Mammary epithelial cell (primary cell): Measurements from ENCODE around the gene FICD.

Experiments used
- EZH2 ChIP-seq: IDR thresholded peaks from 2 replicates; pipeline ENCODE4 v1.6.1; 2012; ENCODE audit warnings: low read length, inconsistent platforms, borderline replicate concordance
- TF ChIP-seq, protein P1 (sequence below), 2 donors: IDR thresholded peaks in 1 of 2; conservative IDR thresholded peaks in 1 of 2; 2 replicates each; pipeline ENCODE4 v1.5.1; 2011 to 2012; ENCODE audit warnings: inconsistent platforms in 2 of 2, low read length in 2 of 2, mild to moderate bottlenecking in 2 of 2, control low read depth in 1 of 2, low read depth in 1 of 2; ENCODE audit not compliant: insufficient read depth in 1 of 2; ENCODE audit errors: extremely low read depth in 1 of 2

GRCh38 chr12:108551535-108551934, 36.5 kb downstream of the FICD start:
- TF ChIP-seq, protein P1, sequence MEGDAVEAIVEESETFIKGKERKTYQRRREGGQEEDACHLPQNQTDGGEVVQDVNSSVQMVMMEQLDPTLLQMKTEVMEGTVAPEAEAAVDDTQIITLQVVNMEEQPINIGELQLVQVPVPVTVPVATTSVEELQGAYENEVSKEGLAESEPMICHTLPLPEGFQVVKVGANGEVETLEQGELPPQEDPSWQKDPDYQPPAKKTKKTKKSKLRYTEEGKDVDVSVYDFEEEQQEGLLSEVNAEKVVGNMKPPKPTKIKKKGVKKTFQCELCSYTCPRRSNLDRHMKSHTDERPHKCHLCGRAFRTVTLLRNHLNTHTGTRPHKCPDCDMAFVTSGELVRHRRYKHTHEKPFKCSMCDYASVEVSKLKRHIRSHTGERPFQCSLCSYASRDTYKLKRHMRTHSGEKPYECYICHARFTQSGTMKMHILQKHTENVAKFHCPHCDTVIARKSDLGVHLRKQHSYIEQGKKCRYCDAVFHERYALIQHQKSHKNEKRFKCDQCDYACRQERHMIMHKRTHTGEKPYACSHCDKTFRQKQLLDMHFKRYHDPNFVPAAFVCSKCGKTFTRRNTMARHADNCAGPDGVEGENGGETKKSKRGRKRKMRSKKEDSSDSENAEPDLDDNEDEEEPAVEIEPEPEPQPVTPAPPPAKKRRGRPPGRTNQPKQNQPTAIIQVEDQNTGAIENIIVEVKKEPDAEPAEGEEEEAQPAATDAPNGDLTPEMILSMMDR (conservative IDR thresholded peaks at IDR 0.05 in 1 of 2, IDR thresholded peaks at IDR 0.05 in 1 of 2; ENCODE audit: extremely low read depth in 1 of 2, insufficient read depth in 1 of 2, low read depth in 1 of 2, low read length in 2 of 2) = no peak
- no peak for TF ChIP-seq EZH2
